Jurkat, Clone E6-1 (cell line): Measurements from ENCODE around the gene POLR3GL. TPM values are rescaled to one million over a fixed set of nuclear protein-coding genes. Genes with fewer than 3 reads are reported as not detected.
"Not testable (repeated sequence)": the region's sequence is repeated elsewhere in the genome, so short reads cannot be mapped to it uniquely, and the experiment has no call there.

Experiments used
- DNase-seq: peaks from one replicate; pipeline ENCODE4 v3.0.0-alpha.2; 2011; ENCODE audit warnings: low read depth, low spot score
- H3K4me3 ChIP-seq: 2 replicates; pipeline ENCODE4 v1.5.1; 2011; ENCODE audit warnings: mild to moderate bottlenecking, low read length, control low read depth, moderate library complexity
- polyA plus RNA-seq: library from polyadenylated mRNA; unstranded; fragments of >200 nt; gene quantifications from one replicate; pipeline ENCODE4 v1.2.1, GENCODE V29; 2012; ENCODE audit warnings: missing spikeins; ENCODE audit not compliant: insufficient read length, insufficient read depth

POLR3GL gene
- 53.4 TPM for polyA plus RNA-seq

DNA sequence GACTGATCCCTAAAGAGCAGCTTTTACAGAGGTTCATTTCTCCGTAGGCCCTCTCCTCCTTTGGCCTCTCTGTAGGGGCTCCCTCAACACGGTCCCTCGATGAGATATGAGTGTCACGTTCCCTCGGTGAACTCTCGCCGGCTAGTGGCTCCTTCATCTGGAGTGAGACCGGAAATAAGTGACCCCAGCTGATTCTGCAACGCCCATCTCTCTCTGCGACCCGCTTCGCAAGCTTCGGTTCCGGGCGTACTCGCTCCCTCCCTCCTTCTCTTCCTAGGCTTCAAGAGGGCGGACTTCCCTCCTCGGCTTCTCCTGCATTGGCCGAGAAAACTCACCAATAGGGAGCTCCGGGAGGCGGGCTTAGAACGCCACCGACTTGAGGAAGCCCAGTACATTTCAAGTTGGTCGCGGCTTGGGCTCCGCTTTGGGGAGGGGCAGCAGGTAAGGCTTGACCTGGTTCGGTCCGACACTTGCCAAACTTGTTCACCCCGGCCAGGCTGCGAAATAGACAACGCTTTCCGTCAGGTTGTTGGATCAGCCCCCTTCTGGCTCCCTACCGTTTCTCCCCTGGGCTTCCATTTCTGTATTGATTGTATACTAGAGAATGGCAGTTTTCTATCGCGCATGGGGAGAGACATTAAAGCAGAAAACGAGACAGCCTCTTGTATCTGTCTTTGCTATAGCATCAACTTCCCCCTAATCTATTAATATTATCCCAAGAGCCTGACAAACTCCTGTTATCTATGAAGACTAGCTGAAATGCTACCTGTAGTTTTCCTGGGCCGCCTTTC, at the start of gene POLR3GL, which contains the start of gene ANKRD34A:
Gene POLR3GL (plus strand): TSS at position 363 of the 791 bp plus-strand sequence. CDS start 10,176 bp downstream, outside the sequence.
Gene ANKRD34A (minus strand): TSS at position 248 of the 791 bp plus-strand sequence. CDS start 2,816 bp downstream, outside the sequence.
- peak; percentile 88 for DNase-seq
- H3K4me3 ChIP-seq = peak within 1 kb of the TSS; percentile 68

GRCh38 chr1:145916745-145917144, 47.7 kb upstream of the POLR3GL start:
- no peak for DNase-seq
- H3K4me3 ChIP-seq = no peak overlapping the region

DNA sequence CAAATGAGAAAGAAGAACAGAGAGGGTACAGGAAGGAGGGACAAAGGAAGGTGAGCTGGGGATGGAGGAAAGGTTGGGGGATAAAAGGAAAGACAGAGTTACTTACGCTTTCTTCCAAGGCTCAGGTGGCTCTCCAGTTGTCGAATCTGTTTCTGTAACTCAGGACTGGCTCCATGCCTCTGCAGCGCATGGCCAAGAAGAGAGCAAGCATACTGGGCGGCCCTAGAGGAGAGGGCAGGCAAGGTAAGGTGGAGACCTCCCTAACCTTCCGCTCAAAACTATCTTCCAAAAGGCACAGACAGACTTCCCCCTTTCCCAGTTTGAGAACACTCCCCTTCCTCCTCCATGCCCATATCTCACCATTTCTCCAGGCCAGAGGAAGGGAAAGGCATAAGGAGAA, 46.9 kb upstream of the POLR3GL start:
- H3K4me3 ChIP-seq = peak overlapping the region; percentile 99
- no peak for DNase-seq

DNA sequence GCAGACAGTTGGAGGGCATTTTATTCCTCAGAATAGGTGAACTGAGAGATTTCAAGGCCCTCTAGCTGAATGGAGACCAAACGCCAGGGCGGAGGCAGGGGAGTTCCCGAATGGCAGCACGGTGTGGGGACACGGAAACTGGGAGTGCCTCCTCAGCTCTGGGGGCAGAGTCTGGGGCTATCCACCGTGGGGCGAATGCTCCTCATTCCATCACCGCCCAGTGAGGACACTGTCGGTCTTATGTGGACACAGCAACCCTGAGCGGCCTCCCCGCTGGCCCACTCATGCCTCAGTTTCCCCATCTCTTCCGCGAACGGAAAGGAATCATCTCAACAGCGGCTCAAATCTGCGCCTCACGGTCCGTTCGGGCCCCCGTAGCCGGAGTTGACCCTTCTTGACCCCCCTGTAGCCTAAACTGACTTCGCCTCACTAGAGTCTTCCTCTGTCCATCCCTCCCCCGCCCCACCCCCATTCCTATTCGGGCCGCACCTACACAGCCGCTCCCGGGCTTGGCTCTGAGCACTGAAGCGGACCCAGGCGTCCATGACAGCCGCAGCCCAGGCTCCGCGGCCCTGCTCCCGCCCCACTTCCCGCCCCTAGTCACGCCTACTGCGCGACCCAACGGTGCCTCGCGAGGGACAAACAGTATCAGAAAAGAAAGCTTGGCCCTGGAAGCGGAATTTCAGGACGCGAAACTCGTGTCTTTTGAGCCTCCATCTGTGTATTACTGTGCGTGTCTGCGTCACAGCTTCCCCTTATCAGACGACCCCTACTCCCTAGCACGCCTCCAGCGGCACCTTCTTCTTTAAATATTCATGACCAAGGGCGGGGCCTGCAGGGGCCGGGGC, 46.1 kb upstream of the POLR3GL start, which contains the start of gene PEX11B:
Gene PEX11B (minus strand): TSS at position 574 of the 848 bp plus-strand sequence. CDS start 29 bp downstream, at position 545.
- peak; percentile 95 for DNase-seq
- peak within 1 kb of the TSS; percentile 99 for H3K4me3 ChIP-seq

- peak overlapping the region; percentile 99 for H3K4me3 ChIP-seq
- no peak for DNase-seq
These were observed 45.2 kb upstream of the POLR3GL start for GRCh38 chr1:145918992-145919939.

DNA sequence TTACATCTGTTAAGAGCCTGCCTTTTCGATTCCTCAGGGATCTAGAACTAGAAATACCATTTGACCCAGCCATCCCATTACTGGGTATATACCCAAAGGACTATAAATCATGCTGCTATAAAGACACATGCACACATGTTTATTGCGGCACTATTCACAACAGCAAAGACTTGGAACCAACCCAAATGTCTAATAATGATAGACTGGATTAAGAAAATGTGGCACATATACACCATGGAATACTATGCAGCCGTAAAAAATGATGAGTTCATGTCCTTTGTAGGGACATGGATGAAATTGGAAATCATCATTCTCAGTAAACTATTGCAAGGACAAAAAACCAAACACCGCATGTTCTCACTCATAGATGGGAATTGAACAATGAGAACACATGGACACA, 44.2 kb upstream of the POLR3GL start:
- not testable (repeated sequence) for DNase-seq, H3K4me3 ChIP-seq

DNA sequence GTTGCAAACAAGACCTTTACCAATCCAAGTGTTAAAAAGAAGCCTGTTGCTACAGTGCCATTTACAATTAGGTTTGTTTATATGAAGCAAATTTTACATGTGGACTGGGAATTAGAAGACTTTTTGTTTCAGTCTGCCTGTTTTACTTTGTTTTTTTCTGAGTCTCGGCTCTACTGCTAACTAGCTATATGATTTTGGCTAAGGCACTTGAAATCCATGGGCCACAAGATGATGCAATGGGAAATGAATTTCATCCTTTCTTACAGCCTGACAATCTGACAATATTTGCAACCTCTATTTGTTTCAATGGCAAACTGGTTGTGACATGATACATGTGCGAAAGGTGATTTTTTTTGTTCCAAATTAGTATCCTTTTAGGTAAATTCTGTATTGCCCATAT, 42.2 kb upstream of the POLR3GL start:
- DNase-seq = no peak
- H3K4me3 ChIP-seq = no peak overlapping the region

DNA sequence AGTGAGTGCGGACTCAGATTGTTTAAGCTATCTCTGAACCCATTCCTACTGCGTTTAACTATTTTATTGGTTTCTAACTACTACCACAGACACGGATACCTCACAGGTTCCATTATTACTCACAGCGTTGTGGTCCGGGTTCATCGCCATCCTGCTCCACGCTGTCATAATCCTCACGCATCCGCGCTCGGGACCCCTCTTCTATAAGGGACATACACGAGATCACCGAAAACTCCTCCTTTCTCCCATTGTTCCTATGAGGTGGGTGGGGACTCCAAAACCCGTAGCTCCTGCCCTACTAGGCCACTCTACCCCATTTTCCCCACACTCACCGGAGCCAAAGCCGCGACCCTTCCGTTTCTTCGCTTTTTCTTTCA, 37.8 kb upstream of the POLR3GL start:
- no peak for DNase-seq
- peak overlapping the region; percentile 69 for H3K4me3 ChIP-seq

DNA sequence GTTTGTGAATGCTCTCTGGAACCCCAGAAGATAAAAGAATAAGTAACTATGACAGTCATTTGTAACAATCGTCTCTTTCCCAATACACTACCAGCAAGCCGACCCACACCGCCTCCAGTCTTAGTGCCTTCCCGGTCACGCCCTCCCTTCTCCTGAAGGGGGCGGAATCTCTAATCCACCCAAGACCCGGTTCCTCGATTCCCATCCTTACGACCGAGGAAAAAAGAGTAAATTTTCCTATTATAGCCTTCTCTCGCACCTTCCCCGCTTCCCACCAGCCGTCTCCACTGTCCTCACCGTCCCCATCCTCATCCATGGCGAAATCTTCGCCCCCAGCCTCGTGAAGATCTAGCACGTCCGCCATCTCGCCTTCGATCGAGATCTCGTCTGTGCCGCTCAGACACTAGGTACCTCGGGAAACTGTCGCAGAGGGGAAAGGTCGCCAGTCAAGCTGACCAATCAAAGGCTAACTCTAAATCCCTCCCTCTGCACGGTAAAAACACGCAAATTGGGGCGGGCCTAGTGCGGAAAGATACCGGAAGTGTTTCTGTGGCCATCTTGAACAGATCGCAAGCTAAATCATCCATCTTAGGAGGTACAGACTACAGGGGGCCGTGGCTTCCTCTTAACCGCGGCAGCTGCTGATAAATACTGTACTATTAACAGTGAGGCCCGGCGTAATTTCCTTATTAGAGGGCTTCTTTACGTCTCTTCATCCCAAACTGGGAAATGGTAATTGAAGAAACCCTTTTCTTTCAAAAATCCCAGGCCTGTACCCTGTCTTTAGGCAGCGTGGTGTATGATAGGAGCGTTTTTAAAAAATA, 37.2 kb upstream of the POLR3GL start, which contains the start of gene RBM8A:
Gene RBM8A (minus strand): TSS at position 422 of the 824 bp plus-strand sequence. CDS start 58 bp downstream, at position 364.
- peak; percentile 99 for DNase-seq
- H3K4me3 ChIP-seq = peak within 1 kb of the TSS; percentile 69

- no peak for DNase-seq
- peak overlapping the region; percentile 69 for H3K4me3 ChIP-seq
These were observed 36.4 kb upstream of the POLR3GL start for GRCh38 chr1:145927916-145928643.

DNA sequence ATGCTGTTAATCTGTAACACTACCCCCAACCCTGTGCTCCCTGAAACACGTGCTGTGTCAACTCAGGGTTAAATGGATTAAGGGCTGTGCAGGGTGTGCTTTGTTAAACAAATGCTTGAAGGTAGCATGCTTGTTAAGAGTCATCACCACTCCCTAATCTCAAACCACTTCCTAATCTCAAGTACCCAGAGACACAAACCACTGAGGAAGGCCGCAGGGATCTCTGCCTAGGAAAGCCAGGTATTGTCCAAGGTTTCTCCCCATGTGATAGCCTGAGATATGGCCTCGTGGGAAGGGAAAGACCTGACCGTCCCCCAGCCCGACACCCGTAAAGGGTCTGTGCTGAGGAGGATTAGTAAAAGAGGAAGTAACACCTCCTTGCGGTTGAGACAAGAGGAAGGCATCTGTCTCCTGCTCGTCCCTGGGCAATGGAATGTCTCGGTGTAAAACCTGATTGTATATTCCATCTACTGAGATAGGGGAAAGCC, 31.9 kb upstream of the POLR3GL start:
- peak; percentile 32 for DNase-seq
- not testable (repeated sequence) for H3K4me3 ChIP-seq

GRCh38 chr1:145935708-145936107, 28.8 kb upstream of the POLR3GL start:
- DNase-seq = no peak
- H3K4me3 ChIP-seq = no peak overlapping the region

GRCh38 chr1:145936247-145936646, 28.2 kb upstream of the POLR3GL start:
- no peak for DNase-seq

GRCh38 chr1:145937436-145937835, 27.1 kb upstream of the POLR3GL start:
- H3K4me3 ChIP-seq = no peak overlapping the region
- DNase-seq = no peak

More at GRCh38 chr1:145936247-145936646, 28.2 kb upstream of the POLR3GL start:
- no peak overlapping the region for H3K4me3 ChIP-seq

DNA sequence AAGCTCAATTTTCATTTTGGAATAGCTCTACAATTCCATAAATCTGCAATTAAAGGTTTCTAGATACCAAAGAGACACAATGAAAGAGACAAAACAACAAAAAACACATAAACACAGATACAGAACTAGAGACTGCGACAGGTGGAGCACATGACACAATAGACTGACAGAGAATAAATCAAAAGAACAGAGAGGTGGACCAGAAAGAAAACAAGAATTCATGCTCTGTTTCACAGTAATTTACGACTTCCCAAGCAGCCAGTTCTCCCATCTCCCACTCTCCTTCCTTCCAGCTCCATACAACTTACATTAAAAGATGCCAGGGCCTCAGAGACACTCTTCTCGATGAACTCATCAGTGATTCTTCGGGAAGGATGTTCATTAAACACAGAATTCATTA, 22.1 kb upstream of the POLR3GL start:
- no peak overlapping the region for H3K4me3 ChIP-seq
- DNase-seq = no peak

DNA sequence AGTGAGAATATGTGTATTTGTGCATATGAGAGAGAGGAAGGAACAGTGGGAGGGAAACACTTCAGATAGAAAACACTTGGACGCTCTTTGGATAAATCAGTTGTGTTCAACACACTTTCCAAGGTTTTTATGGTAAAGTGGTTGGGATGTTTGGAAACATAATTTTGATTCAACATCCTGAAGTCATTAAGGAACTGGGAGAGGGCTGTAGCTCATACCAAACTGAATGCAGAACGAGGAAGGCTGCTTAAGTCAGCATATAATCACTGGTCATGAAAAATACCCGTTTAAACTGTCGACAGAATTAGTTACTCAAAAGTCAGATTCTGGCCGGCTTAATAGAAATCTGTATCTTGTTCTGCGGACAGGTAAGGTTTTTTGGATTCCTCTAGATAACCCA, 21.6 kb upstream of the POLR3GL start:
- no peak overlapping the region for H3K4me3 ChIP-seq
- no peak for DNase-seq

- no peak for DNase-seq
- H3K4me3 ChIP-seq = no peak overlapping the region
These were observed 20.0 kb upstream of the POLR3GL start for GRCh38 chr1:145944532-145944931.
